Brain microvascular endothelial cell (primary cell): Measurements from ENCODE around the gene CCDC7.
"Not testable (repeated sequence)": the region's sequence is repeated elsewhere in the genome, so short reads cannot be mapped to it uniquely, and the experiment has no call there.

ENCODE experiments used
- DNase-seq: peaks from one replicate; pipeline ENCODE4 v3.0.0-alpha.2; 2020
- H3K27ac ChIP-seq: fragments of 250-450 bp; sonication (Bioruptor Pico); 2 replicates; pipeline ENCODE4 v1.5.1; 2020; ENCODE audit warnings: mild to moderate bottlenecking, moderate library complexity
- H3K27me3 ChIP-seq: fragments of 250-450 bp; sonication (Bioruptor Pico); replicated peaks from 2 replicates; pipeline ENCODE4 v1.5.1; 2020; ENCODE audit warnings: mild to moderate bottlenecking
- H3K36me3 ChIP-seq: fragments of 250-450 bp; sonication (Bioruptor Pico); replicated peaks from 2 replicates; pipeline ENCODE4 v1.5.1; 2020; ENCODE audit warnings: mild to moderate bottlenecking
- H3K4me3 ChIP-seq: 2 replicates; pipeline ENCODE4 v1.5.1; 2011; ENCODE audit warnings: low read depth, mild to moderate bottlenecking, control low read depth, low read length, moderate library complexity
- CTCF ChIP-seq: IDR thresholded peaks from 2 replicates; pipeline ENCODE4 v1.5.1; 2011; ENCODE audit warnings: low read depth, mild to moderate bottlenecking, moderate library complexity, low read length, control low read depth, inconsistent platforms; ENCODE audit errors: missing control alignments
- in situ Hi-C: cut with HindIII; loops from 2 replicates; pipeline ENCODE4 v1.10.0; 2017; ENCODE audit warnings: low sequenced_read_pairs, low pct_ligation_motif_present

Gene CCDC7

GRCh38 chr10:32793033-32793432, 347.1 kb downstream of the CCDC7 start:
- no peak for TF ChIP-seq CTCF
- Histone ChIP-seq H3K4me3 (no peak overlapping the region), H3K36me3 (no peaks in the 10 kb centered on the region), H3K27ac (no peak overlapping the region), H3K27me3 (no peaks in the 10 kb centered on the region)
- DNase-seq = no peak
- in situ Hi-C loops = loop anchor here (25.0 kb wide), 1 partner anchor 219 kb away; no protein-coding TSS in a partner anchor

- Histone ChIP-seq H3K4me3 (no peak overlapping the region), H3K27ac (no peak overlapping the region), H3K27me3 (no peaks in the 10 kb centered on the region), H3K36me3 (no peaks in the 10 kb centered on the region)
- no peak for DNase-seq
- peak; percentile 66 for TF ChIP-seq CTCF
- in situ Hi-C loops = loop anchor here (25.0 kb wide), 1 partner anchor 217 kb away; no protein-coding TSS in a partner anchor
Observed at GRCh38 chr10:32795598-32796183, 349.8 kb downstream of the CCDC7 start.

GRCh38 chr10:32797393-32797792, 351.5 kb downstream of the CCDC7 start:
- H3K27ac ChIP-seq, DNase-seq, H3K27me3 ChIP-seq, H3K4me3 ChIP-seq, H3K36me3 ChIP-seq: not testable (repeated sequence)
- in situ Hi-C loops = loop anchor here (25.0 kb wide), 1 partner anchor 215 kb away; no protein-coding TSS in a partner anchor

GRCh38 chr10:32846974-32847373, 401.0 kb downstream of the CCDC7 start:
- no peak for DNase-seq
- Histone ChIP-seq H3K27ac (no peak overlapping the region), H3K27me3 (no peaks in the 10 kb centered on the region), H3K36me3 (no peaks in the 10 kb centered on the region), H3K4me3 (no peak overlapping the region)
- in situ Hi-C loops = no loop called here
- no peak for TF ChIP-seq CTCF

- DNase-seq = no peak
- no peak overlapping the region for H3K4me3 ChIP-seq
- H3K27me3 ChIP-seq = no peaks in the 10 kb centered on the region
- H3K27ac ChIP-seq = no peak overlapping the region
- in situ Hi-C loops = no loop called here
- H3K36me3 ChIP-seq = no peaks in the 10 kb centered on the region
- no peak for TF ChIP-seq CTCF
Observed at GRCh38 chr10:32851301-32851700, 405.4 kb downstream of the CCDC7 start.

- DNase-seq = no peak
Observed at GRCh38 chr10:32854435-32854834, 408.5 kb downstream of the CCDC7 start.

More at GRCh38 chr10:32854435-32854834, 408.5 kb downstream of the CCDC7 start:
- TF ChIP-seq CTCF = no peak
- Histone ChIP-seq H3K27me3 (no peaks in the 10 kb centered on the region), H3K27ac (no peak overlapping the region), H3K36me3 (no peaks in the 10 kb centered on the region), H3K4me3 (no peak overlapping the region)
- in situ Hi-C loops = no loop called here
